Loucy (cell line): ENCODE measurements around the gene MRPS15.

Source experiments
- EZH2phosphoT487 ChIP-seq: fragments of 200-600 bp; IDR thresholded peaks from 2 replicates; pipeline ENCODE4 v1.6.1; 2018; ENCODE audit warnings: antibody characterized with exemption, mild to moderate bottlenecking, moderate library complexity, borderline replicate concordance
- TF ChIP-seq, protein P1 (sequence below): fragments of 200-600 bp; sonication (generic); conservative IDR thresholded peaks from 2 replicates; pipeline ENCODE4 v1.5.1; 2014; ENCODE audit warnings: mild to moderate bottlenecking, antibody characterized with exemption, low read length

DNA sequence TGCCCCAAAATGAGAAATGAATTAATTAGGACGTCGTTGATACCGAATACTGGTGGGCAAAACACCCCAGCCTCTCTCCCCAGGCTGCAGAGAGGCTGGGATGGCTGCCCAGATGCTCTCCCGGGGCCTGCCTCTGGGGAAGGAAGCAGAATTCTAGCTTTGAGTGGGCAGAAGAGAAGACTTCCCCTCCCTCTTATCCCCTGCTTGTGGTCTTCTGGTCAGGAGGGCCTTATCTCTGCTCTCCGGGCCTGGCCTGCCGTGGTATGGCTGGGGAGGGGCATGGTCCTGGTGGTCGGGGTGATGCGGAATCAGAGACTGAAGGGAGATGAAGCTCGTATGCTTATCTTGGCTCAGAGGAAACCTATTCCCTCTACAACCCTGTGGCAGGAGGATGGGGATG, 28.3 kb upstream of the MRPS15 start:
- TF ChIP-seq, protein P1, sequence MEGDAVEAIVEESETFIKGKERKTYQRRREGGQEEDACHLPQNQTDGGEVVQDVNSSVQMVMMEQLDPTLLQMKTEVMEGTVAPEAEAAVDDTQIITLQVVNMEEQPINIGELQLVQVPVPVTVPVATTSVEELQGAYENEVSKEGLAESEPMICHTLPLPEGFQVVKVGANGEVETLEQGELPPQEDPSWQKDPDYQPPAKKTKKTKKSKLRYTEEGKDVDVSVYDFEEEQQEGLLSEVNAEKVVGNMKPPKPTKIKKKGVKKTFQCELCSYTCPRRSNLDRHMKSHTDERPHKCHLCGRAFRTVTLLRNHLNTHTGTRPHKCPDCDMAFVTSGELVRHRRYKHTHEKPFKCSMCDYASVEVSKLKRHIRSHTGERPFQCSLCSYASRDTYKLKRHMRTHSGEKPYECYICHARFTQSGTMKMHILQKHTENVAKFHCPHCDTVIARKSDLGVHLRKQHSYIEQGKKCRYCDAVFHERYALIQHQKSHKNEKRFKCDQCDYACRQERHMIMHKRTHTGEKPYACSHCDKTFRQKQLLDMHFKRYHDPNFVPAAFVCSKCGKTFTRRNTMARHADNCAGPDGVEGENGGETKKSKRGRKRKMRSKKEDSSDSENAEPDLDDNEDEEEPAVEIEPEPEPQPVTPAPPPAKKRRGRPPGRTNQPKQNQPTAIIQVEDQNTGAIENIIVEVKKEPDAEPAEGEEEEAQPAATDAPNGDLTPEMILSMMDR = no peak
- TF ChIP-seq EZH2phosphoT487 = no peak
